Spleen (tissue), 7 donors: Measurements from ENCODE around the gene SLC25A40.
"Not testable (repeated sequence)": the region's sequence is repeated elsewhere in the genome, so short reads cannot be mapped to it uniquely, and the experiment has no call there.

Source experiments
- CTCF ChIP-seq, 11 experiments: fragments of 200-600 bp in 7 of 11; fragments of 450-650 bp in 4 of 11; sonication (generic) in 4 of 11; IDR thresholded peaks in 8 of 11; conservative IDR thresholded peaks in 3 of 11; 1 replicate in 7 of 11; 2 replicates in 4 of 11; pipeline versions ENCODE4 v1.4.0 to v1.8.0; 2016 to 2021; ENCODE audit warnings: antibody characterized with exemption in 11 of 11, inconsistent platforms in 4 of 11, mild to moderate bottlenecking in 1 of 11
- POLR2A ChIP-seq, 3 donors: fragments of 450-650 bp; IDR thresholded peaks; one replicate each; pipeline ENCODE4 v1.5.1; 2017; ENCODE audit warnings: antibody characterized with exemption in 3 of 3, mild to moderate bottlenecking in 1 of 3
- POLR2AphosphoS5 ChIP-seq, 3 donors: sonication (generic); formaldehyde crosslinking; IDR thresholded peaks; one replicate each; pipeline ENCODE4 v1.5.1; 2017; ENCODE audit warnings: antibody characterized with exemption in 3 of 3
- donor health status: DM: no; HTN: no; CAD: no; lungs with moderate emphysema.
- donor health status: DM: no; HTN: no; CAD: no.
- donor health status: DM: no; HTN: no; CAD: no.

GRCh38 chr7:87822056-87822455, 54.1 kb downstream of the SLC25A40 start:
- not testable (repeated sequence) for TF ChIP-seq POLR2AphosphoS5 (IDR thresholded peaks at IDR 0.05); CTCF (IDR thresholded peaks at IDR 0.05 in 8 of 11, conservative IDR thresholded peaks at IDR 0.05 in 3 of 11); POLR2A (IDR thresholded peaks at IDR 0.05)
